GM10248 (cell line): ENCODE data around the gene GSK3A.

Source experiments
- CTCF ChIA-PET: fragments of 300-600 bp; sonication (Branson Sonifier 250); formaldehyde crosslinking; extraction: SDS; loops from one replicate; lab custom pipeline; 2021; ENCODE audit warnings: antibody characterized with exemption; lab: Yijun Ruan, JAX
- POLR2A ChIA-PET: fragments of 350-650 bp; sonication (Branson Sonifier 250); formaldehyde crosslinking; extraction: SDS; loops from one replicate; lab custom pipeline; 2020; ENCODE audit warnings: antibody characterized with exemption; lab: Yijun Ruan, JAX
- DNase-seq: peaks from one replicate; pipeline ENCODE4 v3.0.0; 2012; ENCODE audit errors: extremely low spot score
- TF ChIP-seq, protein P1 (sequence below): IDR thresholded peaks from 2 replicates; pipeline ENCODE4 v1.5.1; 2012; ENCODE audit warnings: mild to moderate bottlenecking, low read depth; ENCODE audit errors: extremely low read depth, missing control alignments, control extremely low read depth

Gene GSK3A

DNA sequence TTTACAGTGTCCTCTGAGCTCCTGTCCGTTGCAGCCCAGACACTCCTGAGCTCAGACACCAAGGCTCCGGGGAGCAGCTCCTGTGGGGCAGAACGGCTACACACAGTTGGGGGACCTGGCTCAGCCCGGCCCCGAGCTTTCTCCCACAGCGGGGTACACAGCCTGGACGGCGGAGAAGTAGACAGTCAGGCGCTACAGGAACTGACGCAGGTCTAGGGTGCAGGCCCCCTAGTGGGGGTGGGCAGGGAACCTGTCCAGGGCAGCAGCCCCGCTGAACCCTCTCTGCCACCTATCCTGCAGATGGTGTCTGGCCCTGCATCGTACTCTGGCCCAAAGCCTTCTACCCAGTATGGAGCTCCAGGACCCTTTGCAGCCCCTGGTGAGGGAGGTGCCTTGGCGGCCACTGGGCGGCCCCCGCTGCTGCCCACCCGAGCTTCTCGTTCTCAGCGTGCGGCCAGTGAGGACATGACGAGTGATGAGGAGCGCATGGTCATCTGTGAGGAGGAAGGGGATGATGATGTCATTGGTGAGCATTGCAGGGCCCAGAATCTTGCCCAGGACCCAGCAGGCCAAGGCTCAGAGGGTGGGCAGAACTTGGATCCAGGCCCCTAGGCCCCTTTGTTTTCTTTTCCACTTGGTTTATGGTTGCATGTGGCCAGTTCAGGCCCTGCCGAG, 46.6 kb upstream of the GSK3A start:
- CTCF ChIA-PET, result interaction anchor here (0.8 to 4.7 kb wide), 5 partner anchors 8 to 90 kb away, joined by 3 to 20 read pairs (median 3); partner anchors contain the start of genes PAFAH1B3 and PRR19
- POLR2A ChIA-PET, result no interaction called here
- TF ChIP-seq, protein P1, sequence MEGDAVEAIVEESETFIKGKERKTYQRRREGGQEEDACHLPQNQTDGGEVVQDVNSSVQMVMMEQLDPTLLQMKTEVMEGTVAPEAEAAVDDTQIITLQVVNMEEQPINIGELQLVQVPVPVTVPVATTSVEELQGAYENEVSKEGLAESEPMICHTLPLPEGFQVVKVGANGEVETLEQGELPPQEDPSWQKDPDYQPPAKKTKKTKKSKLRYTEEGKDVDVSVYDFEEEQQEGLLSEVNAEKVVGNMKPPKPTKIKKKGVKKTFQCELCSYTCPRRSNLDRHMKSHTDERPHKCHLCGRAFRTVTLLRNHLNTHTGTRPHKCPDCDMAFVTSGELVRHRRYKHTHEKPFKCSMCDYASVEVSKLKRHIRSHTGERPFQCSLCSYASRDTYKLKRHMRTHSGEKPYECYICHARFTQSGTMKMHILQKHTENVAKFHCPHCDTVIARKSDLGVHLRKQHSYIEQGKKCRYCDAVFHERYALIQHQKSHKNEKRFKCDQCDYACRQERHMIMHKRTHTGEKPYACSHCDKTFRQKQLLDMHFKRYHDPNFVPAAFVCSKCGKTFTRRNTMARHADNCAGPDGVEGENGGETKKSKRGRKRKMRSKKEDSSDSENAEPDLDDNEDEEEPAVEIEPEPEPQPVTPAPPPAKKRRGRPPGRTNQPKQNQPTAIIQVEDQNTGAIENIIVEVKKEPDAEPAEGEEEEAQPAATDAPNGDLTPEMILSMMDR, result no peak
- DNase-seq, result no peak

DNA sequence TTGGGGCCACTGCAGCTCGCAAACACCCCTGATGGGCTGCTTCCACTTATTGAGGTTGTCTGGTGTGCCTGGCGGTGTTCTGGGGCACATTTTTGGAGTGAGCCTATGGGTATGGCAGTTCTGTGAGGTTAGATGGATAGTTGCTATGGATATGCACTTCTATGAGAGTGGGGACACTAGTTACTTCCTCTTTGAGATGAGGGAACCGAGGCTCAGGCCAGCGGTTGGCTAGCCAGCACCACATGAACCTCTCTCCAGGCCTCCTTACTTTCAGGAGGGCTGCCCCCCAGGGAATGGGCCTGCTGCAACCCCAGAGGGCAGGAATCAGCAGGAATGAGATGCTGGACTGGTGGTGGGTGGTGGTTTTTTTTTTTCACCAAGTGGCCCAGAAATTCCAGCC, 46.0 kb upstream of the GSK3A start:
- TF ChIP-seq, protein P1, result no peak
- ChIA-PET CTCF (interaction anchor here (0.8 to 4.7 kb wide), 4 partner anchors 9 to 44 kb away, joined by 3 to 20 read pairs (median 6); partner anchors contain the start of genes PAFAH1B3 and PRR19), POLR2A (no interaction called here)
- no peak for DNase-seq

DNA sequence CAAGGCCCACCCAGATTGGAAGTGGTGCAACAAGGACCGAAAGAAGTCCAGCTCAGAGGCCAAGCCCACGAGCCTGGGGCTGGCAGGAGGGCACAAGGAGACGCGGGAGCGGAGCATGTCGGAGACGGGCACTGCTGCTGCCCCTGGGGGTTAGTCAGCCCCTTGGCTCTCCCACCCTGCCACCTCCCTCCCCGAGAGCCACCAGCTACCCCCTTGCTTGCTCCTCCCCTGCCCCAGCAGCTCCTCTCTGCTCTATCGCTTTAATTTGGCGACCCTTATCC, 45.4 kb upstream of the GSK3A start:
- POLR2A ChIA-PET, result no interaction called here
- no peak for DNase-seq
- TF ChIP-seq, protein P1, result no peak
- CTCF ChIA-PET, result interaction anchor here (1.1 to 4.7 kb wide), 4 partner anchors 8 to 178 kb away, joined by 3 to 20 read pairs (median 6); partner anchors contain the start of genes PAFAH1B3 and PRR19

DNA sequence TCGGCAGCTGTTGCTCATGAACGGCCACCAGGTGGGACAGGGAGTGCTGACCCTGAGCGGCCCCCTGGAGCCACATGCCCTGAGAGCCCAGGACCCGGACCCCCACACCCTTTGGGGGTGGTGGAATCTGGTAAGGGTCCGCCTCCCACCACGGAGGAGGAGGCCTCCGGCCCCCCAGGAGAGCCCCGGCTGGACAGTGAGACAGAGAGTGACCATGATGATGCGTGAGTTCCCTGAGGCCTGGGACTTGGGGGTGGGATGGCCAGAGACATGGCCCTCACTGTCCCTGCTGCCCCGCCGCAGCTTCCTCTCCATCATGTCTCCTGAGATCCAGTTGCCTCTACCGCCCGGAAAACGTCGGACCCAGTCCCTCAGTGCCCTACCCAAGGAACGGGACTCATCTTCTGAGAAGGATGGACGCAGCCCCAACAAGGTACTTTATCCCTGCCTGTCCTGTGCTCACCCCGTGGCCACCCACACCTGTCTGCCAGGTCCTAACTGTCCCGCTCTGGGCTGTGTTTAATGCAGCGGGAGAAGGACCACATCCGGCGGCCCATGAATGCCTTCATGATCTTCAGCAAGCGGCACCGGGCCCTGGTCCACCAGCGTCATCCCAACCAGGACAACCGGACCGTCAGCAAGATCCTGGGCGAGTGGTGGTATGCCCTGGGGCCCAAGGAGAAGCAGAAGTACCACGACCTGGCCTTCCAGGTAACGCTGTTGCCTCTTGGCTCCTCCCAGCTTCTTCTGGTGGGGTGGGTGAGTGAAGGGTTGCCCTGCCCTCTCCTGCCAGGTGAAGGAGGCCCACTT, 44.8 kb upstream of the GSK3A start:
- no peak for DNase-seq
- CTCF ChIA-PET, result interaction anchor here (1.3 to 4.7 kb wide), 2 partner anchors 10 to 178 kb away, joined by 4 to 20 read pairs; no protein-coding TSS in a partner anchor
- TF ChIP-seq, protein P1, result no peak
- POLR2A ChIA-PET, result no interaction called here

DNA sequence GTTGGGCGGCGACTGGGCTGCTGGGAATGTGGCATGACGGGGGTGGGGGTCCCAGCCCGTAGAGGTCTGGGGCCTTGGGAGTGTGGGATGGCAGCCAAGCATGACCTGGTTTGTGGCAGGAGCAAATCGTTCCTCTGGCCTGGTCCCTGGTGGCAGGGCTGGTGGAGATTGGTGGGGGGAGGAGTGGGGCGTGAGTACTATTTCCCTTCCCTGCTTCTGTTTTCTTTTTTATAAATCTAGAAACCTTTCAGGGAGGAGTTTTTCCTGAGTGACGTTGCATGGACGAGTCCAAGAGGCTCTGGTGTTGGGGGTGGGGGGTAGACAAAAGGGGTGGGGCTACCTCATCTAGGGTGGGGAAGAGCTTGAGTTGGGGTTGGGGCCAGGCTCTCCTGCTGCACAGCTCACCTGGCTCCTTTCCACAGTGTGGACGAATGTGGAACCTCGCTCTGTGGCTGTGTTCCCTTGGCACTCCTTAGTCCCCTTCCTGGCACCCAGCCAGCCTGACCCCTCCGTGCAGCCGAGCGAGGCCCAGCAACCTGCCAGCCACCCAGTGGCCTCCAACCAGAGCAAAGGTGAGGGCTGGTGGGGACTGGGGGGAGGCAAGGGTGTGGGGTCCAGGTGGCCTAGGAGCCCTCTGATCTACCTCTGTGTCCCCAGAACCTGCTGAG, 44.1 kb upstream of the GSK3A start:
- POLR2A ChIA-PET, result no interaction called here

More for the DNA sequence above, 44.1 kb upstream of the GSK3A start:
- CTCF ChIA-PET, result interaction anchor here (1.3 to 4.7 kb wide), 2 partner anchors 11 to 177 kb away, joined by 4 to 20 read pairs; no protein-coding TSS in a partner anchor
- TF ChIP-seq, protein P1, result no peak
- no peak for DNase-seq
